RWPE2 (cell line): ENCODE results near the gene DSG3.
A peak's percentile ranks its signal among the peaks of the same experiment; 100 is the strongest.

Experiments used
- ATAC-seq: fragments of 200-7000 bp; cut with Tn5 transposase; 3 replicates; pipeline ENCODE4 v1.9.1; 2021; ENCODE audit warnings: low read depth
- DNase-seq: peaks from one replicate; pipeline ENCODE4 v3.0.0-alpha.2; 2020; ENCODE audit warnings: low spot score
- H3K27ac ChIP-seq: fragments of 450-650 bp; 2 replicates; pipeline ENCODE4 v1.5.1; 2017; ENCODE audit warnings: mild to moderate bottlenecking; ENCODE audit not compliant: poor library complexity, severe bottlenecking
- H3K27me3 ChIP-seq: fragments of 250-450 bp; sonication (Bioruptor Pico); 2 replicates; pipeline ENCODE4 v1.5.1; 2021; ENCODE audit warnings: mild to moderate bottlenecking, moderate library complexity; ENCODE audit not compliant: insufficient read depth, poor library complexity, severe bottlenecking
- H3K36me3 ChIP-seq: fragments of 250-450 bp; sonication (Bioruptor Pico); 2 replicates; pipeline ENCODE4 v1.5.1; 2020; ENCODE audit warnings: low read depth, mild to moderate bottlenecking, moderate library complexity
- H3K4me1 ChIP-seq: fragments of 250-450 bp; sonication (Bioruptor Pico); 2 replicates; pipeline ENCODE4 v1.5.1; 2021; ENCODE audit warnings: mild to moderate bottlenecking, moderate library complexity; ENCODE audit not compliant: insufficient read depth, poor library complexity, severe bottlenecking
- H3K4me3 ChIP-seq: fragments of 250-450 bp; sonication (Bioruptor Pico); 2 replicates; pipeline ENCODE4 v1.5.1; 2021; ENCODE audit warnings: mild to moderate bottlenecking, moderate library complexity; ENCODE audit not compliant: severe bottlenecking
- H3K9me3 ChIP-seq: fragments of 250-450 bp; sonication (Bioruptor Pico); 2 replicates; pipeline ENCODE4 v1.5.1; 2021; ENCODE audit warnings: mild to moderate bottlenecking, moderate library complexity; ENCODE audit not compliant: severe bottlenecking
- CTCF ChIP-seq: fragments of 450-650 bp; IDR thresholded peaks from one replicate; pipeline ENCODE4 v1.5.1; 2017; ENCODE audit warnings: mild to moderate bottlenecking, moderate library complexity; ENCODE audit not compliant: poor library complexity, severe bottlenecking

Gene DSG3

GRCh38 chr18:31424383-31424988 is 23.1 kb upstream of the DSG3 start:
- H3K36me3 ChIP-seq: no peaks in the 10 kb centered on the region
- peak; percentile 96 for TF ChIP-seq CTCF
- H3K4me3 ChIP-seq: no peak overlapping the region
- peak; percentile 72 for ATAC-seq
- H3K27ac ChIP-seq: no peak overlapping the region
- H3K9me3 ChIP-seq: no peaks in the 10 kb centered on the region
- peaks cover 15% of the 10 kb centered on the region for H3K4me1 ChIP-seq
- H3K27me3 ChIP-seq: no peaks in the 10 kb centered on the region
- no peak for DNase-seq

- Histone ChIP-seq H3K27ac (peak overlapping the region; percentile 29), H3K9me3 (no peaks in the 10 kb centered on the region), H3K4me1 (peaks cover 25% of the 10 kb centered on the region), H3K27me3 (no peaks in the 10 kb centered on the region), H3K4me3 (no peak overlapping the region), H3K36me3 (no peaks in the 10 kb centered on the region)
- DNase-seq (no peak), ATAC-seq (0 out of 3 replicates have a peak, but pooled peaks have one; percentile 24)
- no peak for TF ChIP-seq CTCF
Observed at GRCh38 chr18:31426021-31426420, 21.5 kb upstream of the DSG3 start.

- Histone ChIP-seq H3K4me1 (peaks cover 25% of the 10 kb centered on the region), H3K27ac (no peak overlapping the region), H3K9me3 (peaks cover 3% of the 10 kb centered on the region), H3K36me3 (no peaks in the 10 kb centered on the region), H3K4me3 (no peak overlapping the region), H3K27me3 (no peaks in the 10 kb centered on the region)
- TF ChIP-seq CTCF: no peak
- DNase-seq (no peak), ATAC-seq (no peak)
Observed at GRCh38 chr18:31426871-31427406, 20.6 kb upstream of the DSG3 start.

- Histone ChIP-seq H3K36me3 (no peaks in the 10 kb centered on the region), H3K4me3 (no peak overlapping the region), H3K4me1 (peaks cover 25% of the 10 kb centered on the region), H3K27me3 (no peaks in the 10 kb centered on the region), H3K9me3 (peaks cover 8% of the 10 kb centered on the region), H3K27ac (no peak overlapping the region)
- ATAC-seq (no peak), DNase-seq (no peak)
- TF ChIP-seq CTCF: no peak
Observed at GRCh38 chr18:31428211-31428610, 19.3 kb upstream of the DSG3 start.

GRCh38 chr18:31429623-31430022 is 17.9 kb upstream of the DSG3 start:
- peaks cover 8% of the 10 kb centered on the region for H3K9me3 ChIP-seq
- TF ChIP-seq CTCF: no peak
- no peaks in the 10 kb centered on the region for H3K27me3 ChIP-seq
- H3K4me3 ChIP-seq: no peak overlapping the region
- ATAC-seq (peak; percentile 99), DNase-seq (no peak)
- peaks cover 25% of the 10 kb centered on the region for H3K4me1 ChIP-seq
- peak overlapping the region; percentile 53 for H3K27ac ChIP-seq
- no peaks in the 10 kb centered on the region for H3K36me3 ChIP-seq
